Bone marrow (tissue), 2 donors: Measurements from ENCODE around the gene GPR55.

ENCODE experiments used
- DNase-seq, 2 donors: peaks; one replicate each; lab custom pipeline; 2025; lab: John Stamatoyannopoulos, UW

Gene GPR55

GRCh38 chr2:230934231-230935129 is 9.4 kb upstream of the GPR55 start:
- no peak for DNase-seq

DNA sequence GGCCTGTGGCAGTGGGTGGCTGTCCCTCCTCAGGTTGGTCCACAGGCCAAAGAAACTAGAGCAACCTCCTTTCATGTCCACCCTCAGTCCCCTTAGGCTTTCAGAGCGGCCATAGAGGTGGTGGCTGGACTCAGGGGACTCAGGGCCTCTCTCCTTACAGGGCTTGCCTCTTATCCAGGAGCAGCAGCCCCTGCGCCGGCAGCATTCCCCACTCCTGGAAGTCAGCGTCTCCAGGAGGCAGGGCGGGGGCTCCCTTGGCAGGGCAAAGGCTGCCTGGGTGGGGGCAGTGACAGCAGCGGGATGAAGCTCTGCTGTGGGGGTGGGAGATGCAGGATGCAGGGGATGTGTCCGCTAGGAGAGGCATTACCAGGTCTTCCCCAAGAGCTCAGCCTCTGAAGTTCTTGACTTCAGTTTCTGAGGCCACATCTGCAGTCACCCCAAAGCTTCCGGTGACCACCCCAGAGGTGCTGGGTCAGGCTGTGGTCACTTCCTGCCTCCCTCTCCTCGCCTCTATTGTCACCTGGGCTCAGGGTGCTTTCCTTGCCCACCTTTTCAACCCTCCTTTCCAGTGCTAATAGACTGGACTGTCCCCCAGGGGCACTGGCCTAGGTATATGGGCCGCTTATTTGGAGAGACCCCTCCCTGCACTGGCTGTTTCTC is 8.6 kb upstream of the GPR55 start:
- no peak for DNase-seq

DNA sequence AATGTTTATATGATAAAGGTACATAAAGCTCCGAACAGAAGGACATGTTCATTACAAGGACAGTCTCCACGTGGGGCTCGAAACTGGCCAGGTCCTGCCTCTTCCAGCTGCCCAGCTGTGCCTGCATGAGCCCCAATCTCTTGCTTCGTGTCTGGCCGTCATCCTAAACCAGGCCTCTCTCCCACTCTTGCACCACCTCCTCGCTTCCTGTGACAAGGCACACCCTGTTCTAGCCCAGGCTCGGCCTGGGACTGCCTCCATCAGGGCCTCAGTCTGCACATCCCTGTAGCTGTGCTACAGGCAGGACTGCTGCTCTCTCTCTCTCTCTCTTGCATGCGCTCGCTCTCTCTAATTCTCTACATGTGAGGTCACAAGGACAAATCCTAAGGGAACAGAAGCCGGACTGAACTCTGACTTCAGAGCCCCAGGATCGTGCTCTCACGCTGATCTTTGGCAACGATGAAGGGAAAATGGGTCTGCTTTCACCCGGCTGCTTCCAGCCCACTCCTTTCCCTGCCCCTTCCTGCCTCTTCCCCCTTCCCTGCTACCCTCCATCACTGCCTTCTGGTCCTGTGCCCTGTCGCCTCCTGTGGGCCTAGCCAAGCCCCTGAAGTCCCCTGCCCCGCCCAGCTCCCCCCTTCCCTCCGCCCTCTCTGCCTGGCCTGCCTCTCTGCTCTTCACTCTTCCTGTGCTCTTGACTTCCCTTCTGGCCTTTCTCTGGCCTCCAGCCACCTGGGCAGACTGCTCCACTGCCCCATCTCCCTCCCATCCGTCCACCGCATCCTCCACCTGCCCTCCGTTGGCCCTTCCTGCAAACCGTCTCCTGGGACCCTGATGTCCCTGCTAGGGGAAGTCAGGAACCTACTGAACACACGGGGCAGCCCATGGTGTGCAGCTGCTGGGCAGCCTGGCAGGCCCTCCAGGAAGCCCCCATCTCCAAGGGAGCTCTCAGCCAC is 7.8 kb upstream of the GPR55 start:
- DNase-seq: no peak

- DNase-seq: no peak
Measured at GRCh38 chr2:230931556-230932231, 6.7 kb upstream of the GPR55 start.

GRCh38 chr2:230930928-230931555 is 6.0 kb upstream of the GPR55 start:
- DNase-seq: no peak

GRCh38 chr2:230930149-230930780 is 5.2 kb upstream of the GPR55 start:
- DNase-seq: no peak

GRCh38 chr2:230929381-230930148 is 4.5 kb upstream of the GPR55 start:
- no peak for DNase-seq

- no peak for DNase-seq
Measured at GRCh38 chr2:230928701-230929380, 3.8 kb upstream of the GPR55 start.

- no peak for DNase-seq
Measured at GRCh38 chr2:230927711-230928341, 2.8 kb upstream of the GPR55 start.

DNA sequence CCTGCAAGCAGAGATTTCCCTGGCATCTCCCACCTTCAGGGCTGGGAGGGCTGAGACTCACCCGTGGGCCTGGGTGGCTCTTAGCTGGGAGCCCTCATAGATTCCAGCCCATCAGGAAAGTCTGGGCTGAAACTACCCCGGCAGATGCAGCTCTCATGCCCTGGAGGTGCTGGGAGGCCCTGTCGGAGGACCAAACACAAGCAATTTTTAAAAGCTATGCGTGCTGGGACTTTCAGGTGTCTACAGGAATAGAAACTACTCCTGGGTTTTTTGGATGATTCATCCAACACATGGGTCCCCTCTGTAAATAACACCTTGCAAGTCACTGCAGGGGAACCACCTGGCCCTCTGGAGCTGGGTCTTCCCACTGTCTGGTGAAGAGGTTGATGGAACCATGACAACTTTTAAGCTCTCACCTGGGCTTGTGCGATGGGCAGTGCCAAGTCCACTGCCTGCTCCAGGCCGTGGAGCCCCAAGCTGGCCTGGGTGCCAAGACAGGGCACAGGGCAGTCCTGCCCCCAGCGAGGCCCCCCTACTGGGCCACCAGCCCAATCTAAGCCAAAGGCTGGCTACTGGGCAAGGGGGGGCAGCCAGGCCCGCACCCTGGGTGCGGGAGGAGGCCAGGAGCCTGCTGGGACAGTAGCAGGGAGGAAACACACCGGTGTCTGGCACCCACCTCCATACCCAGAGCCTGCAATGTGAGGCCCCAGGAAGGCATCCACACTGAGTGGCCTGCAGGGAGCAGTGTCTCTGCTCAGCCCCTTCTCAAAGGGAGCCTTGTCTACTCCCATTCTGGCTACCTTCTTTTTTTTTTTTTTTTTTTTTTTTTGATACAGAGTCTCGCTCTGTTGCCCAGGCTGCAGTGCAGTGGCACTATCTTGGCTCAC is 1.1 kb upstream of the GPR55 start:
- DNase-seq: no peak

- DNase-seq: no peak
Measured at GRCh38 chr2:230925443-230925878, 419 bp upstream of the GPR55 start.

DNA sequence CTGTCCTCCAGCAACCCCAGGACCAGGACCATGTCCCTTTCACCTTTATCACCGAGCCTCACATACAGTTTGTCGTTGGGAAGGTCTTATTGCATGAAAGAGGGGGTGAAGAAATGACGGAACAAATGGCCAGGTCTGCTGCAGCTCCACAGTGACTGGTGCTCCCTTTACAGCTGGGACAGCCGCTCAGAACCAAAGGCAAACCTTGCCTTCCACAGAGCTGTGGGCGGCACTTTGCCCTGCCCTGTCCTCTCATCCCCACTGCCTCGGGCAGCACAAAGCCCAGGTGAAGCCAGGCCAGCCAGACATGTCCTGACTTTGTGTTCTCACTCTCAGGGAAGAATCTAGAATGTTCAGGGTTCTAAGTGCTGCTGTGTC is 961 bp downstream of the GPR55 start:
- no peak for DNase-seq

GRCh38 chr2:230922951-230923717 is 1.9 kb downstream of the GPR55 start:
- no peak for DNase-seq

DNA sequence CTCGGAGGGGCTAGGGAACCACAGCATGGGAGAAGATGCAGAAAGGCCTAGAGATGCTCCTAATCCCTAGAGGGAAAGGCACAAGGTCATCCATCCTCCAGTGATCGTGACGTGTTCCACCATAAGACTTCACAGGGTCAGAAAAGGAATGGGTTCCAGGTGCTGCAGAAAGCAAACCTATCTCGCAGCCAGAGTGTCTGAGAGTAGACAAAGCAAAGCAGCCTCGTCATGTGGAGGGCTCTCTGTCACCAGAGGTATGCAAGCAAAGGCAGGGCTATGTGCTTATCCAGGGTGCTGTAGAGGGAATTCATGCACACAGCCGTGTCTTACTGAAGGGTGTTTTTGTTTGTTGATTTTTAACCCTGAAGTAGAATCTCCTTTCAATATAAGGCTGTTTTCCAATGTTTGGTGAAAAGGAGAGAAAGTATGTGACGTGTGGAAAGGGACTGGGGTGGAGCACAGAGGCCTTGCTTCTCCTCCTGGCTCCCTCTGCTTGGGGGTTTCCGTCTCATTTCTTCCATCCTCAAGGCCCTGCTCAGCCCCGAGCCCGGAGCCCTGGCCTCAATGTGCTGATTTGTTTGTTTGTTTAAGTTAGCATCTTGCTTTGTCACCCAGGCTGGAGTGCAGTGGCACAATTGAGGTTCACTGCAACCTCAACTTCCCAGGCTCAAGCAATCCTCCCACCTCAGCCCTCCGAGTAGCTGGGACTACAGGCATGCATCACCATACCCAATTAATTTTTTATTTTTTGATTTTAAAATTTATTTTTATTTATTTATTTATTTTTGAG is 3.0 kb downstream of the GPR55 start:
- DNase-seq: no peak

GRCh38 chr2:230920167-230920566 is 4.9 kb downstream of the GPR55 start:
- no peak for DNase-seq

DNA sequence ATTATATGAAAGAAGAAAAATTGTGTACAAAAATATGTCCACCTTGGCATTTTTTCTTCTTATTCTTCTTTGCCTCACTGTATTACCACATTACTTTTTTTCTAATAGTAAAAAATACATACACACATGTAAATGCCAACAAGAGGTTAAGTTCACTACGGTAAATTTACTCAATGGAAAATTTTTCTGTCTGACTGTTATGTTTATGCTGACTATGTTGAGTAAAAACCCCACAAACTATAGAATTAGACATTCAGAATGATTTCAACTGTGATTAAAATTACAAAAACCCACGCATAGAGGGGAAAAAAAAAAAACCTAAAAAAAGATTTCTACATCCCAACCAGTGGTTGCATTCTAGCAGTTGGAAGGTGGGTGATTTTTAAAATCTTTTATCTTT is 5.4 kb downstream of the GPR55 start:
- no peak for DNase-seq
